Skin epidermis (tissue), 12 donors: ENCODE data around the gene ACOT8.
A peak's percentile ranks its signal among the peaks of the same experiment; 100 is the strongest.
"Not testable (repeated sequence)": the region's sequence is repeated elsewhere in the genome, so short reads cannot be mapped to it uniquely, and the experiment has no call there.

Experiments
- H3K27ac ChIP-seq, 21 experiments: fragments of 200-600 bp; sonication (generic) in 11 of 21; one replicate each; pipeline ENCODE4 v1.5.0; 2020; ENCODE audit warnings: mild to moderate bottlenecking in 3 of 21, inconsistent platforms in 2 of 21, moderate library complexity in 2 of 21
- H3K4me3 ChIP-seq, 7 experiments: fragments of 200-600 bp; sonication (generic) in 2 of 7; one replicate each; pipeline ENCODE4 v1.5.0; 2020; ENCODE audit warnings: inconsistent platforms in 2 of 7, mild to moderate bottlenecking in 2 of 7, moderate library complexity in 1 of 7

ACOT8 gene

GRCh38 chr20:45834797-45835161 lies 22.4 kb downstream of the ACOT8 start:
- peak overlapping the region in 20 of 21 experiments; percentile 22 to 96 (median 91) for H3K27ac ChIP-seq
- H3K4me3 ChIP-seq = peak overlapping the region; percentile 45 to 88 (median 64)

GRCh38 chr20:45833883-45834796 lies 23.1 kb downstream of the ACOT8 start:
- Histone ChIP-seq H3K27ac (peak overlapping the region; percentile 20 to 96 (median 91)), H3K4me3 (peak overlapping the region; percentile 45 to 88 (median 64))

GRCh38 chr20:45833030-45833882 lies 23.9 kb downstream of the ACOT8 start, which contains the start of gene SNX21:
Gene SNX21 (plus strand): TSS chr20:45833799. CDS start chr20:45833920, 121 bp downstream.
- Histone ChIP-seq H3K27ac (peak within 1 kb of the TSS; percentile 20 to 96 (median 91)), H3K4me3 (peak within 1 kb of the TSS; percentile 45 to 88 (median 64))

GRCh38 chr20:45832619-45833018 lies 24.6 kb downstream of the ACOT8 start:
- no peak overlapping the region for H3K4me3 ChIP-seq

GRCh38 chr20:45829673-45830106 lies 27.5 kb downstream of the ACOT8 start:
- H3K27ac ChIP-seq = peak overlapping the region in 1 of 21 experiments; percentile 56

More at GRCh38 chr20:45832619-45833018, 24.6 kb downstream of the ACOT8 start:
- peak overlapping the region in 20 of 21 experiments; percentile 76 to 96 (median 91) for H3K27ac ChIP-seq

GRCh38 chr20:45828589-45828988 lies 28.6 kb downstream of the ACOT8 start:
- peak overlapping the region in 3 of 21 experiments; percentile 45 to 56 (median 56) for H3K27ac ChIP-seq
- H3K4me3 ChIP-seq = no peak overlapping the region

More at GRCh38 chr20:45829673-45830106, 27.5 kb downstream of the ACOT8 start:
- not testable (repeated sequence) for H3K4me3 ChIP-seq

GRCh38 chr20:45827712-45828111 lies 29.5 kb downstream of the ACOT8 start:
- peak overlapping the region in 4 of 21 experiments; percentile 15 to 62 (median 50) for H3K27ac ChIP-seq

GRCh38 chr20:45827030-45827652 lies 30.1 kb downstream of the ACOT8 start, which contains the start of gene TNNC2:
Gene TNNC2 (minus strand): TSS chr20:45827312. CDS start chr20:45827248, 64 bp downstream.
- Histone ChIP-seq H3K4me3 (no peak within 1 kb of the TSS), H3K27ac (peak within 1 kb of the TSS in 9 of 21 experiments; percentile 15 to 71 (median 45))

More at GRCh38 chr20:45827712-45828111, 29.5 kb downstream of the ACOT8 start:
- no peak overlapping the region for H3K4me3 ChIP-seq

GRCh38 chr20:45826381-45827019 lies 30.7 kb downstream of the ACOT8 start:
- Histone ChIP-seq H3K4me3 (no peak overlapping the region), H3K27ac (peak overlapping the region in 8 of 21 experiments; percentile 9 to 71 (median 42))

GRCh38 chr20:45823949-45824835 lies 33.0 kb downstream of the ACOT8 start:
- H3K4me3 ChIP-seq = peak overlapping the region in 2 of 7 experiments; percentile 10 to 26

GRCh38 chr20:45822857-45823256 lies 34.3 kb downstream of the ACOT8 start:
- H3K4me3 ChIP-seq = no peak overlapping the region
- H3K27ac ChIP-seq = no peak overlapping the region

More at GRCh38 chr20:45823949-45824835, 33.0 kb downstream of the ACOT8 start:
- peak overlapping the region in 1 of 21 experiments; percentile 25 for H3K27ac ChIP-seq

GRCh38 chr20:45821947-45822346 lies 35.2 kb downstream of the ACOT8 start:
- H3K27ac ChIP-seq = no peak overlapping the region
- H3K4me3 ChIP-seq = no peak overlapping the region

- Histone ChIP-seq H3K27ac (no peak overlapping the region), H3K4me3 (no peak overlapping the region)
These were observed 37.7 kb downstream of the ACOT8 start for GRCh38 chr20:45819466-45819865.

- Histone ChIP-seq H3K4me3 (no peak overlapping the region), H3K27ac (peak overlapping the region in 1 of 21 experiments; percentile 2)
These were observed 39.0 kb downstream of the ACOT8 start for GRCh38 chr20:45818239-45818638.

GRCh38 chr20:45817376-45818194 lies 39.6 kb downstream of the ACOT8 start:
- no peak overlapping the region for H3K4me3 ChIP-seq
- H3K27ac ChIP-seq = peak overlapping the region in 3 of 21 experiments; percentile 34 to 58 (median 55)

- Histone ChIP-seq H3K4me3 (no peak overlapping the region), H3K27ac (peak overlapping the region in 3 of 21 experiments; percentile 34 to 58 (median 55))
These were observed 40.2 kb downstream of the ACOT8 start for GRCh38 chr20:45816951-45817350.

- H3K27ac ChIP-seq = no peak overlapping the region
- H3K4me3 ChIP-seq = no peak overlapping the region
These were observed 42.9 kb downstream of the ACOT8 start for GRCh38 chr20:45814314-45814713.
